PC-9 (cell line): Measurements from ENCODE around the gene ZNF488. TPM values are rescaled to one million over a fixed set of nuclear protein-coding genes. Genes with fewer than 3 reads are reported as not detected.

Source experiments
- BruUV-seq: library from RNA; stranded (reverse); fragments of 400-500 nt; replicated peaks from 2 replicates; lab custom pipeline; 2021; lab: Mats Ljungman, UMichigan
- CTCF ChIA-PET: fragments of 300-600 bp; sonication (Branson Sonifier 250); formaldehyde crosslinking; loops from one replicate; lab custom pipeline; 2022; ENCODE audit warnings: antibody characterized with exemption; lab: Charles Lee
- POLR2A ChIA-PET: fragments of 300-600 bp; sonication (Branson Sonifier 250); formaldehyde crosslinking; loops from one replicate; lab custom pipeline; 2022; ENCODE audit warnings: antibody characterized with exemption; ENCODE audit not compliant: unreplicated experiment; lab: Charles Lee
- DNase-seq, 2 experiments: peaks; one replicate each; pipeline versions ENCODE4 v3.0.0 to v3.0.0-alpha.2; 2015 to 2022; ENCODE audit warnings: mixed read lengths in 1 of 2
- H2AFZ ChIP-seq: fragments of 200-600 bp; sonication (generic); 2 replicates; pipeline ENCODE4 v1.8.1; 2017; ENCODE audit warnings: antibody characterized with exemption
- H3F3A ChIP-seq: fragments of 200-600 bp; sonication (generic); 2 replicates; pipeline ENCODE4 v1.8.1; 2017; ENCODE audit warnings: antibody characterized with exemption, mild to moderate bottlenecking, low read depth; ENCODE audit not compliant: insufficient read depth
- H3K27ac ChIP-seq: fragments of 200-600 bp; sonication (generic); 2 replicates; pipeline ENCODE4 v1.6.1; 2016; ENCODE audit warnings: mixed run types
- H3K27me3 ChIP-seq: fragments of 200-600 bp; sonication (generic); 2 replicates; pipeline ENCODE4 v1.6.1; 2016; ENCODE audit warnings: low read depth, mixed run types; ENCODE audit not compliant: insufficient read depth
- H3K36me3 ChIP-seq: fragments of 200-600 bp; sonication (generic); 2 replicates; pipeline ENCODE4 v1.6.1; 2016; ENCODE audit warnings: low read depth, mixed run types
- H3K4me1 ChIP-seq: fragments of 200-600 bp; sonication (generic); replicated peaks from 2 replicates; pipeline ENCODE4 v1.6.1; 2016; ENCODE audit warnings: mixed run types; ENCODE audit not compliant: insufficient read depth
- H3K4me2 ChIP-seq: fragments of 200-600 bp; sonication (generic); 2 replicates; pipeline ENCODE4 v1.6.1; 2017; ENCODE audit warnings: mixed run types
- H3K4me3 ChIP-seq: fragments of 200-600 bp; sonication (generic); 2 replicates; pipeline ENCODE4 v1.6.1; 2016; ENCODE audit warnings: mixed run types
- H3K79me2 ChIP-seq: fragments of 200-600 bp; sonication (generic); 2 replicates; pipeline ENCODE4 v1.6.1; 2017; ENCODE audit warnings: low read depth, mixed run types
- H3K9me2 ChIP-seq: fragments of 200-600 bp; sonication (generic); 2 replicates; pipeline ENCODE4 v1.8.1; 2017; ENCODE audit warnings: mild to moderate bottlenecking; ENCODE audit not compliant: insufficient read depth
- H3K9me3 ChIP-seq: fragments of 200-600 bp; sonication (generic); 2 replicates; pipeline ENCODE4 v1.8.1; 2016; ENCODE audit warnings: low read depth; ENCODE audit not compliant: insufficient read depth
- H4K20me1 ChIP-seq: fragments of 200-600 bp; sonication (generic); 2 replicates; pipeline ENCODE4 v1.8.1; 2017; ENCODE audit not compliant: insufficient read depth
- CTCF ChIP-seq: fragments of 200-600 bp; sonication (generic); conservative IDR thresholded peaks from 2 replicates; pipeline ENCODE4 v1.6.1; 2017; ENCODE audit warnings: mixed run types, antibody characterized with exemption, mild to moderate bottlenecking, moderate library complexity
- EZH2 ChIP-seq: fragments of 200-600 bp; sonication (generic); IDR thresholded peaks from 2 replicates; pipeline ENCODE4 v1.8.0; 2017; ENCODE audit warnings: antibody characterized with exemption, low read depth
- intact Hi-C: fragments of 100-400 bp; cut with micrococcal nuclease; formaldehyde crosslinking; loops from one replicate; pipeline ENCODE4 v1.10.0; 2022; ENCODE audit not compliant: unreplicated experiment
- total RNA-seq: library from RNA; stranded (reverse); gene quantifications from 2 replicates; pipeline ENCODE4 v1.2.3, GENCODE V29; 2021

The ZNF488 gene
- total RNA-seq, 1 experiment from 2014 or later = 18.1 TPM

- peak overlapping the region; percentile 70 for H3K4me2 ChIP-seq
- peaks cover 64% of the 10 kb centered on the region for H3K4me1 ChIP-seq
- peak in 1 of 2 experiments; percentile 92 for DNase-seq
- intact Hi-C loops = no loop called here
- H3K27ac ChIP-seq = peak overlapping the region; percentile 58
- BruUV-seq = no TSS peak
- peaks cover 12% of the 10 kb centered on the region for H3K79me2 ChIP-seq
- H2AFZ ChIP-seq = no peak overlapping the region
- no peaks in the 10 kb centered on the region for H3K36me3 ChIP-seq
- no peak for TF ChIP-seq EZH2
- no peak for TF ChIP-seq CTCF
- ChIA-PET POLR2A (interaction anchor here (0.6 to 0.8 kb wide), 2 partner anchors 9 to 46 kb away, joined by 5 to 8 read pairs; no protein-coding TSS in a partner anchor), CTCF (no interaction called here)
- H4K20me1 ChIP-seq = no peaks in the 10 kb centered on the region
- no peaks in the 10 kb centered on the region for H3K9me2 ChIP-seq
- H3K27me3 ChIP-seq = no peaks in the 10 kb centered on the region
- peaks cover 37% of the 10 kb centered on the region for H3F3A ChIP-seq
- no peaks in the 10 kb centered on the region for H3K9me3 ChIP-seq
- H3K4me3 ChIP-seq = peak overlapping the region; percentile 15; the same call in 1 of the 2 replicates
These were observed 28.8 kb upstream of the ZNF488 start for GRCh38 chr10:47412869-47413268.

- ChIA-PET POLR2A (interaction anchor here (0.6 to 0.8 kb wide), 2 partner anchors 10 to 46 kb away, joined by 5 to 8 read pairs; no protein-coding TSS in a partner anchor), CTCF (no interaction called here)
- intact Hi-C loops = no loop called here
- no peak for DNase-seq
- no peaks in the 10 kb centered on the region for H3K9me3 ChIP-seq
- peaks cover 17% of the 10 kb centered on the region for H3K79me2 ChIP-seq
- H4K20me1 ChIP-seq = no peaks in the 10 kb centered on the region
- no peaks in the 10 kb centered on the region for H3K9me2 ChIP-seq
- H2AFZ ChIP-seq = no peak overlapping the region
- H3K4me2 ChIP-seq = peak overlapping the region; percentile 70
- BruUV-seq = no TSS peak
- H3K4me3 ChIP-seq = peak overlapping the region; percentile 15; the same call in 1 of the 2 replicates
- TF ChIP-seq CTCF (no peak), EZH2 (no peak)
- no peaks in the 10 kb centered on the region for H3K27me3 ChIP-seq
- peaks cover 38% of the 10 kb centered on the region for H3F3A ChIP-seq
- peak overlapping the region; percentile 58 for H3K27ac ChIP-seq
- H3K36me3 ChIP-seq = no peaks in the 10 kb centered on the region
- peaks cover 68% of the 10 kb centered on the region for H3K4me1 ChIP-seq
These were observed 28.2 kb upstream of the ZNF488 start for GRCh38 chr10:47412177-47412730.

GRCh38 chr10:47410862-47411261, 26.8 kb upstream of the ZNF488 start:
- no TSS peak for BruUV-seq
- no peaks in the 10 kb centered on the region for H4K20me1 ChIP-seq
- H3K4me3 ChIP-seq = no peak overlapping the region
- H3F3A ChIP-seq = peaks cover 47% of the 10 kb centered on the region
- CTCF ChIA-PET = no interaction called here
- TF ChIP-seq CTCF (no peak), EZH2 (no peak)
- peaks cover 20% of the 10 kb centered on the region for H3K79me2 ChIP-seq
- no peak for DNase-seq
- H3K9me3 ChIP-seq = no peaks in the 10 kb centered on the region
- intact Hi-C loops = no loop called here
- no peak overlapping the region for H3K27ac ChIP-seq
- H3K4me2 ChIP-seq = 0 out of 2 replicates have a peak overlapping the region, but pooled peaks have one; percentile 92
- no peaks in the 10 kb centered on the region for H3K9me2 ChIP-seq
- POLR2A ChIA-PET = no interaction called here
- no peaks in the 10 kb centered on the region for H3K36me3 ChIP-seq
- H3K4me1 ChIP-seq = peaks cover 77% of the 10 kb centered on the region
- H3K27me3 ChIP-seq = no peaks in the 10 kb centered on the region
- H2AFZ ChIP-seq = no peak overlapping the region
